ES-I3 (cell line): ENCODE measurements around the gene SRGAP1.

Experiments used
- H3K36me3 ChIP-seq: 2 replicates; pipeline ENCODE4 v1.6.1; 2013; ENCODE audit warnings: mild to moderate bottlenecking, low read length, control low read depth, moderate library complexity; ENCODE audit not compliant: insufficient read depth
- H3K4me1 ChIP-seq: 2 replicates; pipeline ENCODE4 v1.6.1; 2013; ENCODE audit warnings: mild to moderate bottlenecking, control low read depth, low read length; ENCODE audit not compliant: insufficient read depth
- H3K9ac ChIP-seq: 2 replicates; pipeline ENCODE4 v1.6.1; 2013; ENCODE audit warnings: low read depth, mild to moderate bottlenecking, low read length, moderate library complexity
- H3K9me3 ChIP-seq: 2 replicates; pipeline ENCODE4 v1.6.1; 2013; ENCODE audit warnings: mild to moderate bottlenecking, low read length, moderate library complexity; ENCODE audit not compliant: control insufficient read depth, insufficient read depth

SRGAP1 gene

GRCh38 chr12:63981343-63981742, 136.8 kb downstream of the SRGAP1 start:
- no peak overlapping the region for H3K9ac ChIP-seq
- H3K9me3 ChIP-seq = no peaks in the 10 kb centered on the region
- no peaks in the 10 kb centered on the region for H3K36me3 ChIP-seq
- peaks cover 5% of the 10 kb centered on the region; the same call in 1 of the 2 replicates for H3K4me1 ChIP-seq

GRCh38 chr12:63982604-63983295, 138.2 kb downstream of the SRGAP1 start:
- no peak overlapping the region for H3K9ac ChIP-seq
- H3K4me1 ChIP-seq = peaks cover 5% of the 10 kb centered on the region; the same call in 1 of the 2 replicates
- no peaks in the 10 kb centered on the region for H3K36me3 ChIP-seq
- H3K9me3 ChIP-seq = no peaks in the 10 kb centered on the region

GRCh38 chr12:63985456-63985855, 141.0 kb downstream of the SRGAP1 start:
- H3K9me3 ChIP-seq = no peaks in the 10 kb centered on the region
- H3K4me1 ChIP-seq = no peaks in the 10 kb centered on the region
- no peak overlapping the region for H3K9ac ChIP-seq
- H3K36me3 ChIP-seq = 0 out of 2 replicates have a peak, but pooled peaks cover 2% of the 10 kb centered on the region

GRCh38 chr12:63985945-63986344, 141.4 kb downstream of the SRGAP1 start:
- Histone ChIP-seq H3K9ac (no peak overlapping the region), H3K36me3 (0 out of 2 replicates have a peak, but pooled peaks cover 2% of the 10 kb centered on the region), H3K9me3 (no peaks in the 10 kb centered on the region), H3K4me1 (no peaks in the 10 kb centered on the region)

GRCh38 chr12:63989301-63989845, 144.9 kb downstream of the SRGAP1 start:
- H3K9ac ChIP-seq = no peak overlapping the region
- H3K9me3 ChIP-seq = no peaks in the 10 kb centered on the region
- H3K4me1 ChIP-seq = peaks cover 4% of the 10 kb centered on the region; the same call in 1 of the 2 replicates
- H3K36me3 ChIP-seq = 0 out of 2 replicates have a peak, but pooled peaks cover 2% of the 10 kb centered on the region

- H3K9me3 ChIP-seq = no peaks in the 10 kb centered on the region
- H3K9ac ChIP-seq = no peak overlapping the region
- 0 out of 2 replicates have a peak, but pooled peaks cover 2% of the 10 kb centered on the region for H3K36me3 ChIP-seq
- H3K4me1 ChIP-seq = peaks cover 4% of the 10 kb centered on the region; the same call in 1 of the 2 replicates
These were observed 146.5 kb downstream of the SRGAP1 start for GRCh38 chr12:63990828-63991547.

- H3K36me3 ChIP-seq = 0 out of 2 replicates have a peak, but pooled peaks cover 2% of the 10 kb centered on the region
These were observed 150.2 kb downstream of the SRGAP1 start for GRCh38 chr12:63994704-63995103.

GRCh38 chr12:63995512-63995911, 151.0 kb downstream of the SRGAP1 start:
- Histone ChIP-seq H3K9ac (no peak overlapping the region), H3K4me1 (peaks cover 4% of the 10 kb centered on the region; the same call in 1 of the 2 replicates), H3K36me3 (no peaks in the 10 kb centered on the region), H3K9me3 (no peaks in the 10 kb centered on the region)

More at GRCh38 chr12:63994704-63995103, 150.2 kb downstream of the SRGAP1 start:
- H3K9ac ChIP-seq = no peak overlapping the region
- peaks cover 4% of the 10 kb centered on the region; the same call in 1 of the 2 replicates for H3K4me1 ChIP-seq
- no peaks in the 10 kb centered on the region for H3K9me3 ChIP-seq

- H3K4me1 ChIP-seq = peaks cover 4% of the 10 kb centered on the region; the same call in 1 of the 2 replicates
- H3K9me3 ChIP-seq = no peaks in the 10 kb centered on the region
- no peak overlapping the region for H3K9ac ChIP-seq
- H3K36me3 ChIP-seq = no peaks in the 10 kb centered on the region
These were observed 152.1 kb downstream of the SRGAP1 start for GRCh38 chr12:63996556-63996955.

GRCh38 chr12:63997198-63997597, 152.7 kb downstream of the SRGAP1 start:
- Histone ChIP-seq H3K4me1 (peaks cover 4% of the 10 kb centered on the region; the same call in 1 of the 2 replicates), H3K36me3 (no peaks in the 10 kb centered on the region), H3K9ac (no peak overlapping the region), H3K9me3 (no peaks in the 10 kb centered on the region)

GRCh38 chr12:63998584-63998983, 154.1 kb downstream of the SRGAP1 start:
- no peaks in the 10 kb centered on the region for H3K36me3 ChIP-seq
- H3K9me3 ChIP-seq = no peaks in the 10 kb centered on the region
- no peak overlapping the region for H3K9ac ChIP-seq
- H3K4me1 ChIP-seq = no peaks in the 10 kb centered on the region

GRCh38 chr12:63999853-64000252, 155.4 kb downstream of the SRGAP1 start:
- no peaks in the 10 kb centered on the region for H3K36me3 ChIP-seq
- 0 out of 2 replicates have a peak, but pooled peaks cover 4% of the 10 kb centered on the region for H3K9me3 ChIP-seq
- H3K9ac ChIP-seq = no peak overlapping the region
- H3K4me1 ChIP-seq = no peaks in the 10 kb centered on the region

- Histone ChIP-seq H3K9ac (no peak overlapping the region), H3K36me3 (no peaks in the 10 kb centered on the region), H3K4me1 (no peaks in the 10 kb centered on the region), H3K9me3 (0 out of 2 replicates have a peak, but pooled peaks cover 4% of the 10 kb centered on the region)
These were observed 156.9 kb downstream of the SRGAP1 start for GRCh38 chr12:64001439-64001838.

GRCh38 chr12:64004641-64005040, 160.1 kb downstream of the SRGAP1 start:
- 0 out of 2 replicates have a peak, but pooled peaks cover 4% of the 10 kb centered on the region for H3K9me3 ChIP-seq
- H3K4me1 ChIP-seq = no peaks in the 10 kb centered on the region
- no peaks in the 10 kb centered on the region for H3K36me3 ChIP-seq
- no peak overlapping the region for H3K9ac ChIP-seq
